ENCODE measurements around the gene ASB14. TPM values are rescaled to one million over a fixed set of nuclear protein-coding genes. Genes with fewer than 3 reads are reported as not detected.
"Not testable (repeated sequence)": the region's sequence is repeated elsewhere in the genome, so short reads cannot be mapped to it uniquely, and the experiment has no call there.

The ASB14 gene
- not detected in 2 replicates for polyA plus RNA-seq (2013)

DNA sequence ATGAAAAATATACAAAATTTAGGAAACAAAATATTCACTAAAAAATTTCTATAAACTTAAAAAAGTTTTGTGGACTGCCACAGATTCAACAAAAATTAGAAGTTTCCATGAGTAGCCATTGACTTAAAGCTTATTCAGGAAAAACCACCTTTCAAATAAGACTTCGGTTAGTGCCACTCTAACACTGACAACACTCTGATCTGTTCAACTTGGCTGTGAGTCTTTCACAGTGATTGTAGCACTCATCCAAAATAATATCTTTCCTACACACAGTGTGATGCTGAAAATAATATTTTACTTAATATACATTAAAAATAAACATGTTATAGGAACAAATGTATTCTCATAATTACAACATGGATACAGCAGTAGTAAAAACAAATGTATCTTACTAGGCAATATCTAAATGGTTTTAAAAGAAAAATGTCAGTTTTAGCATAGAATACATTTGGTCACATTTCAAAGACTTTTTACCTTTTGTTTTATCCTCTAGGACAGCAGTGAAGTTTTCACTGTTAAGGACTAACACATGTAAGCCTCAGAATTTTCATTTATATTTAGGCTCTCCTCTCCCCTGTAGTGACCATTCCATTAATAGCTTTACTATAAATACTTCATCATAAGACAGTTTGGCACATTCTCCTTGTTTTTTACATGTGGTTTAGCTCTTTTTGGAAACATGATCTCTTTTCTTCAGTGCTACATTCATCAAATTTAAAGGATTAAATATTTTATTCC lies at the start of gene ASB14:
TSS of gene ASB14 (minus strand) at position 527 of the 738 bp plus-strand sequence. CDS start 652 bp downstream, outside the sequence.
- Histone ChIP-seq H3K4me3 (ENCODE audit: low read depth, low read length) (no peak within 1 kb of the TSS), H4K12ac (ENCODE audit: low read depth, low read length) (no peak within 1 kb of the TSS), H4K91ac (ENCODE audit: low read depth, low read length) (no peak within 1 kb of the TSS), H3K14ac (ENCODE audit: low read length) (no peak within 1 kb of the TSS), H3K23ac (ENCODE audit: low read length) (no peak within 1 kb of the TSS), H2AFZ (ENCODE audit: insufficient read depth, low read length, poor library complexity) (no peak within 1 kb of the TSS), H3K4ac (ENCODE audit: low read depth, low read length) (no peak within 1 kb of the TSS), H3K9ac (ENCODE audit: low read length) (no peak within 1 kb of the TSS), H3K27ac (ENCODE audit: low read depth, low read length) (no peak within 1 kb of the TSS), H3K4me1 (ENCODE audit: control insufficient read depth in 1 of 2, insufficient read depth in 2 of 2, low read length in 2 of 2) (no peaks in the 10 kb centered on the region), H3K27me3 (ENCODE audit: insufficient read depth, low read length) (no peaks in the 10 kb centered on the region), H4K8ac (ENCODE audit: low read depth, low read length) (no peak within 1 kb of the TSS), H2BK5ac (ENCODE audit: low read depth, low read length, poor library complexity) (no peak within 1 kb of the TSS), H3K79me2 (ENCODE audit: control insufficient read depth, insufficient read depth, low read length, poor library complexity) (no peaks in the 10 kb centered on the region), H3K18ac (ENCODE audit: low read length) (no peak within 1 kb of the TSS), H3K4me2 (ENCODE audit: low read length) (no peak within 1 kb of the TSS), H3K9me3 (ENCODE audit: insufficient read depth, low read depth, low read length) (no peaks in the 10 kb centered on the region), H3K36me3 (ENCODE audit: control insufficient read depth in 1 of 2, insufficient read depth in 2 of 2, low read length in 2 of 2) (no peaks in the 10 kb centered on the region), H2AK5ac (ENCODE audit: low read length) (no peak within 1 kb of the TSS), H3K79me1 (ENCODE audit: low read length) (no peaks in the 10 kb centered on the region), H2BK120ac (ENCODE audit: insufficient read depth, low read length, poor library complexity) (no peak within 1 kb of the TSS), H2BK12ac (ENCODE audit: low read length) (no peak within 1 kb of the TSS)
- WGBS (ENCODE audit: extremely low coverage, insufficient coverage, insufficient read length) = no CpG with 5 or more reads among the region's 1 CpG
- DNase-seq = no peak

DNA sequence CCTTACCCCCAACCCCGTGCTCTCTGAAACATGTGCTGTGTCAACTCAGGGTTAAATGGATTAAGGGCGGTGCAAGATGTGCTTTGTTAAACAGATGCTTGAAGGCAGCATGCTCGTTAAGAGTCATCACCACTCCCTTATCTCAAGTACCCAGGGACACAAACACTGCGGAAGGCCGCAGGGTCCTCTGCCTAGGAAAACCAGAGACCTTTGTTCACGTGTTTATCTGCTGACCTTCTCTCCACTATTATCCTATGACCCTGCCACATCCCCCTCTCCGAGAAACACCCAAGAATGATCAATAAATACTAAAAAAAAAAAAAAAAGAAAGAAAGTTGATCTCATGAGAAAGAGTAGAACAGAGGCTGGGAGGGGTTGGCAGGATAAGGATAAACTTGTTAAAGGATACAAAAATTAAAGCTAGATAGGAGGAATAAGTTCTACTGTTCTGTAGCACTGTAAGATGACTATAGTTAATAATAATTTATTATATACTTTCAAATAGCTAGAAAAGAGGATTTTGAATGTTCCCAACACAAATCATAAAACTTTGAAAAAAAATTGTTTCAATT lies 46.7 kb upstream of the ASB14 start:
- H4K8ac ChIP-seq (ENCODE audit: low read depth, low read length); H2BK12ac ChIP-seq (ENCODE audit: low read length); H3K36me3 ChIP-seq (ENCODE audit: control insufficient read depth in 1 of 2, insufficient read depth in 2 of 2, low read length in 2 of 2); DNase-seq; H3K79me2 ChIP-seq (ENCODE audit: control insufficient read depth, insufficient read depth, low read length, poor library complexity); H2AFZ ChIP-seq (ENCODE audit: insufficient read depth, low read length, poor library complexity); H3K23ac ChIP-seq (ENCODE audit: low read length); H3K9ac ChIP-seq (ENCODE audit: low read length); H3K4ac ChIP-seq (ENCODE audit: low read depth, low read length); H3K4me2 ChIP-seq (ENCODE audit: low read length); H2BK5ac ChIP-seq (ENCODE audit: low read depth, low read length, poor library complexity); H3K27ac ChIP-seq (ENCODE audit: low read depth, low read length); H3K79me1 ChIP-seq (ENCODE audit: low read length); H3K9me3 ChIP-seq (ENCODE audit: insufficient read depth, low read depth, low read length); H3K4me3 ChIP-seq (ENCODE audit: low read depth, low read length); H3K4me1 ChIP-seq (ENCODE audit: control insufficient read depth in 1 of 2, insufficient read depth in 2 of 2, low read length in 2 of 2); H4K12ac ChIP-seq (ENCODE audit: low read depth, low read length); H2BK120ac ChIP-seq (ENCODE audit: insufficient read depth, low read length, poor library complexity); H2AK5ac ChIP-seq (ENCODE audit: low read length); H3K18ac ChIP-seq (ENCODE audit: low read length); H3K14ac ChIP-seq (ENCODE audit: low read length); H3K27me3 ChIP-seq (ENCODE audit: insufficient read depth, low read length); H4K91ac ChIP-seq (ENCODE audit: low read depth, low read length): not testable (repeated sequence)
- no CpG with 5 or more reads among the region's 7 CpGs for WGBS (ENCODE audit: extremely low coverage, insufficient coverage, insufficient read length)

DNA sequence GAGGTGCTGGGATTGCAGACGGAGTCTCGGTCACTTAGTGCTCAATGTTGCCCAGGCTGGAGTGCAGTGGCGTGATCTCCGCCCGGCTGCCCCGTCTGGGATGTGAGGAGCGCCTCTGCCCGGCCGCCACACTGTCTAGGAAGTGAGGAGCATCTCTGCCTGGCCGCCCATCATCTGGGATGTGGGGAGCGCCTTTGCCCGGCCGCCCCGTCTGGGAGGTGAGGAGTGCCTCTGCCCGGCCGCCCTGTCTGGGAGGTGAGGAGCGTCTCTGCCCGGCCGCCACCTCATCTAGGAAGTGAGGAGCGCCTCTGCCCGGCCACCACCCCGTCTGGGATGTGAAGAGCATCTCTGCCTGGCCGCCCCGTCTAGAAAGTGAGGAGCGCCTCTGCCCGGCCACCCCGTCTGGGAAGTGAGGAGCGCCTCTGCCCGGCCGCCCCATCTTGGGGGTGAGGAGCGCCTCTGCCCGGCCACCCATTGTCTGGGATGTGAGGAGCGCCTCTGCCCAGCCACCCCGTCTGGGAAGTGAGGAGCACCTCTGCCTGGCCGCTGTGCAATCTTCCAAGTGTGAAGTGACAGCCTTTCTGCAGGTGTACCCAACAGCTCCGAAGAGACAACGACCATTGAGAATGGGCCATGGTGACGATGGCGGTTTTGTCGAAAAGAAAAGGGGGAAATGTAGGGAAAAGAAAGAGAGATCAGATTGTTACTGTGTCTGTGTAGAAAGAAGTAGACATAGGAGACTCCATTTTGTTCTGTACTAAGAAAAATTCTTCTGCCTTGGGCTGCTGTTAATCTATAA lies 46.0 kb upstream of the ASB14 start:
- not testable (repeated sequence) for H3K4me2 ChIP-seq (ENCODE audit: low read length); H3K4ac ChIP-seq (ENCODE audit: low read depth, low read length); H3K14ac ChIP-seq (ENCODE audit: low read length); H4K8ac ChIP-seq (ENCODE audit: low read depth, low read length); H3K9me3 ChIP-seq (ENCODE audit: insufficient read depth, low read depth, low read length); DNase-seq; H2BK120ac ChIP-seq (ENCODE audit: insufficient read depth, low read length, poor library complexity); H4K12ac ChIP-seq (ENCODE audit: low read depth, low read length); H2AK5ac ChIP-seq (ENCODE audit: low read length); H3K36me3 ChIP-seq (ENCODE audit: control insufficient read depth in 1 of 2, insufficient read depth in 2 of 2, low read length in 2 of 2); H3K9ac ChIP-seq (ENCODE audit: low read length); H3K79me2 ChIP-seq (ENCODE audit: control insufficient read depth, insufficient read depth, low read length, poor library complexity); H3K4me3 ChIP-seq (ENCODE audit: low read depth, low read length); H2AFZ ChIP-seq (ENCODE audit: insufficient read depth, low read length, poor library complexity); H3K79me1 ChIP-seq (ENCODE audit: low read length); H3K27ac ChIP-seq (ENCODE audit: low read depth, low read length); H3K23ac ChIP-seq (ENCODE audit: low read length); H2BK12ac ChIP-seq (ENCODE audit: low read length); H4K91ac ChIP-seq (ENCODE audit: low read depth, low read length); H3K27me3 ChIP-seq (ENCODE audit: insufficient read depth, low read length); H3K4me1 ChIP-seq (ENCODE audit: control insufficient read depth in 1 of 2, insufficient read depth in 2 of 2, low read length in 2 of 2); H2BK5ac ChIP-seq (ENCODE audit: low read depth, low read length, poor library complexity); H3K18ac ChIP-seq (ENCODE audit: low read length)
- WGBS (ENCODE audit: extremely low coverage, insufficient coverage, insufficient read length) = no CpG with 5 or more reads among the region's 40 CpGs

DNA sequence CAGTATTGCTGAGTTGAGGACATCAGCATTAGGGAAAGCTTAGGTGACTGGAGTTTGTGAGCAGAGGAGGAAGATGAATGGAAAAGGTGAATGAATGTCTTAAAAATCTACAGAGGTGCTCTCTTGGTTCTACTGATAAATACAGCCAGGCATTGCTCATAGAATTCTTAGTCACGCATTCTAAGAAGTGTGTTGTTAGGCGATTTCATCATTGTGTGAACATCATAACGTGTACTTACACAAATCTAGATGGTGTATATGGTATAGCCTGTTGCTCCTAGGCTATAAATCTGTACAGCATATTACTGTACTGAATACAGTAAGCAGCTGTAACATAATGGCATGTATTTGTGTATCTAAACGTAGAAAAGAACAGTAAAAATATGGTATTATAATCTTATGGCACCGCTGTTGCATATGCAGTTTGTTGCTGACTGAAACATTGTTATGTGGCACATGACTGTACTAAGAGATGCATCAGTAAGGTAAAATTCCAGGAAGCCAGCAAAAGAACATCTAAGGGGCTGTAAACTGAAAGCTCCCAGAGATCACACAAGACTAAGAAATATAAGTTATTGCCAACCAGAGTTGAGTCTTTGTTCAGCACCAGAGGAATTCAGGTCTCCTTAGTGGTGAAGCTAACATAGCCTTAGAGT lies 42.9 kb upstream of the ASB14 start:
- no peak overlapping the region for H2BK5ac ChIP-seq (ENCODE audit: low read depth, low read length, poor library complexity)
- no peak overlapping the region for H3K18ac ChIP-seq (ENCODE audit: low read length)
- no peak overlapping the region for H4K8ac ChIP-seq (ENCODE audit: low read depth, low read length)
- no peak overlapping the region for H3K27ac ChIP-seq (ENCODE audit: low read depth, low read length)
- WGBS (ENCODE audit: extremely low coverage, insufficient coverage, insufficient read length) = no CpG with 5 or more reads among the region's 5 CpGs
- no peak overlapping the region for H2BK120ac ChIP-seq (ENCODE audit: insufficient read depth, low read length, poor library complexity)
- H3K4me1 ChIP-seq (ENCODE audit: control insufficient read depth in 1 of 2, insufficient read depth in 2 of 2, low read length in 2 of 2) = no peaks in the 10 kb centered on the region
- no peak overlapping the region for H4K91ac ChIP-seq (ENCODE audit: low read depth, low read length)
- H3K27me3 ChIP-seq (ENCODE audit: insufficient read depth, low read length) = no peaks in the 10 kb centered on the region
- H3K9me3 ChIP-seq (ENCODE audit: insufficient read depth, low read depth, low read length) = peaks cover 3% of the 10 kb centered on the region
- no peak overlapping the region for H4K12ac ChIP-seq (ENCODE audit: low read depth, low read length)
- H3K79me1 ChIP-seq (ENCODE audit: low read length) = no peaks in the 10 kb centered on the region
- DNase-seq = no peak
- H3K36me3 ChIP-seq (ENCODE audit: control insufficient read depth in 1 of 2, insufficient read depth in 2 of 2, low read length in 2 of 2) = no peaks in the 10 kb centered on the region
- H3K4ac ChIP-seq (ENCODE audit: low read depth, low read length) = no peak overlapping the region
- no peak overlapping the region for H2BK12ac ChIP-seq (ENCODE audit: low read length)
- no peak overlapping the region for H2AK5ac ChIP-seq (ENCODE audit: low read length)
- no peak overlapping the region for H3K4me3 ChIP-seq (ENCODE audit: low read depth, low read length)
- no peak overlapping the region for H3K14ac ChIP-seq (ENCODE audit: low read length)
- no peak overlapping the region for H3K4me2 ChIP-seq (ENCODE audit: low read length)
- no peak overlapping the region for H3K23ac ChIP-seq (ENCODE audit: low read length)
- no peak overlapping the region for H2AFZ ChIP-seq (ENCODE audit: insufficient read depth, low read length, poor library complexity)
- H3K9ac ChIP-seq (ENCODE audit: low read length) = no peak overlapping the region
- no peaks in the 10 kb centered on the region for H3K79me2 ChIP-seq (ENCODE audit: control insufficient read depth, insufficient read depth, low read length, poor library complexity)
